PC-3 (cell line): ENCODE measurements around the gene PLXNB1. TPM values are rescaled to one million over a fixed set of nuclear protein-coding genes. Genes with fewer than 3 reads are reported as not detected.
A peak's percentile ranks its signal among the peaks of the same experiment; 100 is the strongest.

Experiments
- ATAC-seq: fragments of 200-7000 bp; cut with Tn5 transposase; 2 replicates; pipeline ENCODE4 v1.9.1; 2020; ENCODE audit warnings: mild to moderate bottlenecking, moderate library complexity
- BruUV-seq: library from RNA; stranded (reverse); fragments of 400-500 nt; replicated peaks from 2 replicates; lab custom pipeline; 2021; lab: Mats Ljungman, UMichigan
- CTCF ChIA-PET: fragments of 300-600 bp; sonication (Branson Sonifier 250); formaldehyde crosslinking; loops from one replicate; lab custom pipeline; 2022; ENCODE audit warnings: antibody characterized with exemption; lab: Charles Lee
- POLR2A ChIA-PET: fragments of 300-600 bp; sonication (Branson Sonifier 250); formaldehyde crosslinking; loops from one replicate; lab custom pipeline; 2022; ENCODE audit warnings: antibody characterized with exemption; ENCODE audit not compliant: unreplicated experiment; lab: Charles Lee
- DNase-seq: peaks from one replicate; pipeline ENCODE4 v3.0.0-alpha.2; 2015
- H2AFZ ChIP-seq: fragments of 300-600 bp; sonication (generic); 2 replicates; pipeline ENCODE4 v1.6.0; 2016; ENCODE audit warnings: antibody characterized with exemption, low read length
- H3F3A ChIP-seq: fragments of 300-600 bp; sonication (generic); one replicate; pipeline ENCODE4 v1.6.0; 2017; ENCODE audit warnings: antibody characterized with exemption, low read length, control low read depth, mild to moderate bottlenecking; ENCODE audit not compliant: unreplicated experiment
- H3K27ac ChIP-seq: fragments of 300-600 bp; sonication (generic); 2 replicates; pipeline ENCODE4 v1.5.1; 2016; ENCODE audit warnings: mild to moderate bottlenecking, low read length
- H3K27me3 ChIP-seq: fragments of 300-600 bp; sonication (generic); 2 replicates; pipeline ENCODE4 v1.6.1; 2016; ENCODE audit warnings: low read length, mixed read lengths
- H3K36me3 ChIP-seq: fragments of 300-600 bp; sonication (generic); 2 replicates; pipeline ENCODE4 v1.6.1; 2016; ENCODE audit warnings: low read depth, mixed run types, low read length, mixed read lengths
- H3K4me1 ChIP-seq: fragments of 300-600 bp; sonication (generic); 2 replicates; pipeline ENCODE4 v1.5.1; 2016; ENCODE audit warnings: low read length; ENCODE audit not compliant: insufficient read depth
- H3K4me2 ChIP-seq: fragments of 300-600 bp; sonication (generic); 2 replicates; pipeline ENCODE4 v1.6.0; 2016; ENCODE audit warnings: low read length
- H3K4me3 ChIP-seq: fragments of 300-600 bp; sonication (generic); 2 replicates; pipeline ENCODE4 v1.5.1; 2016; ENCODE audit warnings: mild to moderate bottlenecking, low read length, mixed read lengths
- H3K79me2 ChIP-seq: fragments of 300-600 bp; sonication (generic); 2 replicates; pipeline ENCODE4 v1.6.1; 2017; ENCODE audit warnings: low read length, mixed read lengths
- H3K9ac ChIP-seq: fragments of 300-600 bp; sonication (generic); 2 replicates; pipeline ENCODE4 v1.6.0; 2016; ENCODE audit warnings: mild to moderate bottlenecking, low read length
- H3K9me2 ChIP-seq: fragments of 300-600 bp; sonication (generic); replicated peaks from 2 replicates; pipeline ENCODE4 v1.6.1; 2016; ENCODE audit warnings: mixed run types, low read length, mixed read lengths
- H3K9me3 ChIP-seq: fragments of 300-600 bp; sonication (generic); 2 replicates; pipeline ENCODE4 v1.6.1; 2016; ENCODE audit warnings: low read length, mixed read lengths
- H4K20me1 ChIP-seq: fragments of 300-600 bp; sonication (generic); 2 replicates; pipeline ENCODE4 v1.6.1; 2016; ENCODE audit warnings: low read length, mixed read lengths
- CTCF ChIP-seq: fragments of 300-600 bp; sonication (generic); conservative IDR thresholded peaks from 2 replicates; pipeline ENCODE4 v1.5.1; 2017; ENCODE audit warnings: antibody characterized with exemption, low read depth, mild to moderate bottlenecking, low read length
- EZH2 ChIP-seq: fragments of 300-600 bp; sonication (generic); IDR thresholded peaks from one replicate; pipeline ENCODE4 v1.6.1; 2017; ENCODE audit warnings: antibody characterized with exemption, mild to moderate bottlenecking, low read length; ENCODE audit not compliant: unreplicated experiment
- EZH2phosphoT487 ChIP-seq: fragments of 300-600 bp; sonication (generic); IDR thresholded peaks from 2 replicates; pipeline ENCODE4 v1.6.1; 2018; ENCODE audit warnings: mild to moderate bottlenecking, antibody characterized with exemption, low read length, borderline replicate concordance
- intact Hi-C: fragments of 100-400 bp; cut with micrococcal nuclease; formaldehyde crosslinking; loops from 2 replicates; pipeline ENCODE4 v1.9.0; 2023
- total RNA-seq: library from RNA; depleted of rRNA; stranded (reverse); fragments of >200 nt; gene quantifications from 2 replicates; pipeline ENCODE4 v1.2.3, GENCODE V29; 2014; rRNA removed

The PLXNB1 gene
- total RNA-seq, 1 experiment from 2014 or later: 35.4 TPM

- H4K20me1 ChIP-seq: no peaks in the 10 kb centered on the region
- ChIA-PET CTCF (no interaction called here), POLR2A (no interaction called here)
- BruUV-seq: no TSS peak
- H3K9ac ChIP-seq: no peak overlapping the region
- H3K4me1 ChIP-seq: no peaks in the 10 kb centered on the region
- peak; percentile 8 for DNase-seq
- intact Hi-C loops: no loop called here
- H3K4me2 ChIP-seq: no peak overlapping the region
- no peaks in the 10 kb centered on the region for H3K9me3 ChIP-seq
- H3K79me2 ChIP-seq: no peaks in the 10 kb centered on the region
- no peak for ATAC-seq
- TF ChIP-seq CTCF (no peak), EZH2 (no peak), EZH2phosphoT487 (no peak)
- no peak overlapping the region for H3K4me3 ChIP-seq
- no peak overlapping the region for H3K27ac ChIP-seq
- no peaks in the 10 kb centered on the region for H3K9me2 ChIP-seq
- peaks cover 15% of the 10 kb centered on the region; the same call in 1 of the 2 replicates for H3K27me3 ChIP-seq
- H2AFZ ChIP-seq: no peak overlapping the region
- H3F3A ChIP-seq: no peaks in the 10 kb centered on the region
- H3K36me3 ChIP-seq: no peaks in the 10 kb centered on the region
Observed at GRCh38 chr3:48356419-48356818, 73.5 kb downstream of the PLXNB1 start.

GRCh38 chr3:48353987-48354386 is 75.9 kb downstream of the PLXNB1 start:
- ATAC-seq: no peak
- intact Hi-C loops: no loop called here
- ChIA-PET CTCF (no interaction called here), POLR2A (no interaction called here)
- no peaks in the 10 kb centered on the region for H4K20me1 ChIP-seq
- H3K9me2 ChIP-seq: no peaks in the 10 kb centered on the region
- H3K4me3 ChIP-seq: no peak overlapping the region
- no peak overlapping the region for H3K27ac ChIP-seq
- no peaks in the 10 kb centered on the region for H3F3A ChIP-seq
- H3K9ac ChIP-seq: no peak overlapping the region
- H3K79me2 ChIP-seq: no peaks in the 10 kb centered on the region
- no peaks in the 10 kb centered on the region for H3K9me3 ChIP-seq
- H3K4me2 ChIP-seq: no peak overlapping the region
- peaks cover 18% of the 10 kb centered on the region; the same call in 1 of the 2 replicates for H3K27me3 ChIP-seq
- BruUV-seq: no TSS peak
- no peaks in the 10 kb centered on the region for H3K36me3 ChIP-seq
- DNase-seq: no peak
- no peak overlapping the region for H2AFZ ChIP-seq
- TF ChIP-seq CTCF: no peak
- TF ChIP-seq EZH2phosphoT487: no peak
- TF ChIP-seq EZH2: no peak
- no peaks in the 10 kb centered on the region for H3K4me1 ChIP-seq

Other genes with a start within 250 kb of the PLXNB1 start
- gene CDC25A, start 241.7 kb downstream of the PLXNB1 start, total RNA-seq: 42.4 and 43.0 TPM in 2 replicates
- not detected in 2 replicates for gene CAMP, start 206.6 kb downstream of the PLXNB1 start, total RNA-seq
- 9.4 and 10.2 TPM in 2 replicates for gene ZNF589, start 189.0 kb downstream of the PLXNB1 start, total RNA-seq
- gene NME6, start 128.7 kb downstream of the PLXNB1 start, total RNA-seq: 35.2 and 37.4 TPM in 2 replicates
- gene SPINK8, start 96.4 kb downstream of the PLXNB1 start, total RNA-seq: not detected in 2 replicates
- not detected in 2 replicates for gene FBXW12, start 57.9 kb downstream of the PLXNB1 start, total RNA-seq
- 27.8 and 30.9 TPM in 2 replicates for gene CCDC51, start 10.0 kb upstream of the PLXNB1 start, total RNA-seq
- gene TMA7, start 10.2 kb upstream of the PLXNB1 start, total RNA-seq: 517 and 618 TPM in 2 replicates
- 13.9 and 16.1 TPM in 2 replicates for gene ATRIP, start 16.7 kb upstream of the PLXNB1 start, total RNA-seq
- gene SHISA5, start 74.1 kb upstream of the PLXNB1 start, total RNA-seq: 159 and 164 TPM in 2 replicates
- gene PFKFB4, start 126.7 kb upstream of the PLXNB1 start, total RNA-seq: 33.5 and 35.2 TPM in 2 replicates
- 0.81 and 0.91 TPM in 2 replicates for gene UCN2, start 133.7 kb upstream of the PLXNB1 start, total RNA-seq
- 7.9 and 10.6 TPM in 2 replicates for gene COL7A1, start 165.2 kb upstream of the PLXNB1 start, total RNA-seq
- gene UQCRC1, start 179.6 kb upstream of the PLXNB1 start, total RNA-seq: 575 and 622 TPM in 2 replicates
- not detected in 2 replicates for gene TMEM89, start 191.7 kb upstream of the PLXNB1 start, total RNA-seq
- 38.1 and 44.9 TPM in 2 replicates for gene SLC26A6, start 205.4 kb upstream of the PLXNB1 start, total RNA-seq
- gene CELSR3, start 232.8 kb upstream of the PLXNB1 start, total RNA-seq: 0.92 and 1.1 TPM in 2 replicates